ENCODE measurements around the gene PCDHB1.

Gene PCDHB1, protein sequence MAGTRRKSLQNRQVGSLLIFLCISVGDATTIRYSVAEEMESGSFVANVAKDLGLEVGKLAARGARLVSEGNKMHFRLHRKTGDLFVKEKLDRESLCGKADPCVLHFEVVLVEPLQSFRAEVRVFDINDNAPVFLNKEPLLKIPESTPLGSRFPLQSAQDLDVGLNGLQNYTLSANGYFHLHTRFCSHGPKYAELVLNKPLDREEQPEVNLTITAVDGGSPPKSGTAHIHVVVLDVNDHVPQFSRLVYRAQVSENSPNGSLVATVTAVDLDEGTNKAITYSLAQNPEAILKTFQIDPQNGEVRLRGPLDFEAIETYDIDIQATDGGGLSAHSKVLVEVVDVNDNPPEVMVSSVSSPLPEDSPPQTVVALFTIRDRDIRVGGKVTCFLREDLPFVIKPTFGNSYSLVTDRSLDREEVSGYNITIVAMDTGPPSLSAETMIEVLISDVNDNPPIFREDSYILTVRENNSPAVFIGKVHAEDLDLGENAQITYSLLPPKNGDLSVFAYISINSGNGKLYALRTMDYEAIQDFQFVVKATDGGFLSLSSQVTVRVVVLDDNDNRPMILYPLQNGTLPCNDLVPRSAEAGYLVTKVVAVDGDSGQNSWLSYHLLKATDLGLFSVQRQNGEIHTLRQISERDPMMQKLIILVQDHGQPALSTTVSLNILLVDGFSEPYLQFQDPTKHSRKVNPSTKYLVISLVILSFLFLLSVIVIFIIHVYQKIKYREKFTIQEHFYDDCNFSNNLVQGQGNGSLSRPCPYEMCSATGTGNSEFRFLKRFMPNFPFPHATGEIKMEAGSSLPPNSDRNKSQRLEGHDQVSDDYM

DNA sequence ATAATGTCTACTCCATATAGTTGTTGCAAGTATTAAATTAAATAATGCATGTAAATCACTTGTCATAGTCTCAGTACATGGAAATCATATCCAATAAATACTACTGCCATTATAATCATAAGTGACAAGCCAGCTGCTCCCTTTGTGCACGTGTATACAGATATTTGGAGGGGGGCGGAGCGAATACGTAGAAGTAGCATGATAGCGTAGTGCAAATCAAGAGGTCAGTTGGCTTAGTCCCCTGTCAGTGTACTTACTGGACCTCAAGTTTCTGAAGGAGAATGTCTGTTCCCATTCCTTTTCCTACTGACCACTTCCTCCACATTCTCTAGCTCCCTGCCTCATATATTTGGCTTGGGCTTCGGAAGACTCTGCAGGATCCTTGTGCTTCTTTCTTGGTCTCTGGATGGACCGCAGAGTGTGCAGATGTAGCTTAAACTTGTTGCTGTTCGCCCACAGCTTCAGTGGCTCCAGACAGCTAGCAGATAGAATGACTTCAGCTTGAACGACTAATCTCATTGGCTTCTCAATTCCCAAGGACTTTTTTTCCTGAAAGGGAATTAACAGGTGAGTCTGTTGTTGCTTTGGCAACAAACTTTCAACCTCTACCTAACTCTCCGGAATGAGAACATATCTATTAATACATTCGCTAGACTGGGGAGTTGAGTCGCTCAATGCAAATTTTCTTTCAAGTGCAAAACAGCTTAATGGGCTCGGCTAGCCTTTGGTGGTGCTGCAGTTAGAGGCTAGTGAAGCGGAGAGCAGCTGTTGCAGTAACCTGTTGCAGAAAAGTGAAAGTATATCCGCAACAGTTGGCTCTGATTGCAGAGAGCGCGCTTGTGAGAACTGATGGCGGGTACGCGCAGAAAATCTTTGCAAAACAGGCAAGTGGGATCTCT is at the start of gene PCDHB1:
Gene PCDHB1, plus strand, starts transcription at position 753 of the 899 bp plus-strand sequence. Its CDS starts 97 bp downstream, at position 850.
- TF ChIP-seq POLR2A (IDR thresholded peaks at IDR 0.05; ENCODE audit: low read length) (no peak), GATA1 (IDR thresholded peaks at IDR 0.05; ENCODE audit: low read depth, low read length) (no peak)

DNA sequence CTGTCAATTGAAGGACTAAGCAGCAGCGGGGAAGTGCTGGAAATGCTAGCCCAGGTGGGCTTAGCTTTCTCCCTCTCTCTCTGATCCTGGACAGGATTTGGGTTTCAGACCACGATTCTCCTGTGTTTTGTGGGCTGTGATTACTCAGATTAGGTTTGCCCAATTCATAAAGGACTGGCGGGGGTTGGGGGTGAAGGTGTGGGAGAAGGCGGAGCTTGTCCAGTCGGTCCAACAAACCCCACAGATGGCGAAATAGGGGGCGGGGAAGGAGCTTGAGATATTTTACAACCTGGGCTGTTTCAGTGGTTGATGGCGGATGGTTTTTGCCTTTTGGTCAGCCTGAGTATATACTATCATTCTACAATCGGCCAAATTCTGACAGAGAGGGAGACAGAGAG is 49.7 kb upstream of the PCDHB1 start:
- DNase-seq: no peak
- TF ChIP-seq POLR2A (IDR thresholded peaks at IDR 0.05; ENCODE audit: low read length) (no peak), GATA1 (IDR thresholded peaks at IDR 0.05; ENCODE audit: low read depth, low read length) (no peak)

More for the DNA sequence above, at the start of gene PCDHB1:
- no peak for DNase-seq

DNA sequence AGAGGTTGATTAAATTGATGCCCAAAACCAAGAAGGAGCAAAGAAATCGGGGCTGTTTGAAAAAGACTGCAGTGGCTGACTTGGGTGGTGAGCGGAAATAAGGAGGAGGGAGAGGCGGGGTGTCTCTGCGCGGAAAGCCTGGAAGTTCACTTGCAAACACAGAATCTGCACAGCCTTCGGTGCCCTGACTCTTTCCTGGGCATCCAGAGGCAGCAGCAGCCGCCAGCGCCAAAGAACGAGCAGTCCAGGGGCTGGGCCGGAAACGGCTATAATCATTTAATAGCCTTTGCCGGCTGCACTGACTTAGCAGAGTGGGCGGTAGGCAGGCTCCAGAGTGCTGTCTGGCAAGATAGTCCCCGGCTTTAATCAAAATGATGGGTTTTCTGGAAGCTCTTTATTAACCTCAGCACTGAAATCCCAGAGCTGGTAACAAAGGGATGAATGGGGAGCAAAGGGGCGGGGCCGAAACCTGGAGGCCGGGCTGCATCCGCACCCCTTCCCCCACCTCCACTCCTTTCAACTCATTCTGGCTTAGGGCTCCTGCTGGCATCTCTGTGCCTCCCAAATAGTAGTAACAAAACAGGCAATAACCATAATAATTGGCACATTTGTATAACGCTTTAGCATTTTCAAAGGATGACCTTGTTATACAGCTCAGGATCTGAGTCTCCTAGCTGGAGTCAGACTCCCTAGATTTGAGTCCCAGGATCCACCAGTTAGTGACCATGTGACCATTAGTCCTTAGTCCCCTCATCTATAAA is 49.1 kb upstream of the PCDHB1 start:
- no peak for DNase-seq
- TF ChIP-seq POLR2A (IDR thresholded peaks at IDR 0.05; ENCODE audit: low read length) (no peak), GATA1 (IDR thresholded peaks at IDR 0.05; ENCODE audit: low read depth, low read length) (no peak)

DNA sequence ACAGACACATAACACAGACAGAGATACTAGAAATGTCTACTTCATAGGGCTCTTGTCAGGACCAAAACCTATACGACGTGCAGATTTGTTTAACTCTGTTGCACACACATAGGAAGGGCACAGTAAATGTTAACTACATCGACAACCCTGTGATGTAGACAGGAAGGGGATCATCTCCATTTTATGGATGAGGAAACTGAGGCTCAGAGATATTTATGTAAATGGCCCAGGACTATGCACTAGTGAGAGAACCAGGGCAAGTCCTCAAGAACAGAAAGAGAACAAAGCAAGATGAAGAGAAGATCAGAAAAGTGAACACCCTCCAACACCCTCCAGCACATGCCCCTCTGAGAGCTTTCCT is 48.6 kb upstream of the PCDHB1 start:
- TF ChIP-seq GATA1 (IDR thresholded peaks at IDR 0.05; ENCODE audit: low read depth, low read length) (no peak), POLR2A (IDR thresholded peaks at IDR 0.05; ENCODE audit: low read length) (no peak)
- DNase-seq: no peak

DNA sequence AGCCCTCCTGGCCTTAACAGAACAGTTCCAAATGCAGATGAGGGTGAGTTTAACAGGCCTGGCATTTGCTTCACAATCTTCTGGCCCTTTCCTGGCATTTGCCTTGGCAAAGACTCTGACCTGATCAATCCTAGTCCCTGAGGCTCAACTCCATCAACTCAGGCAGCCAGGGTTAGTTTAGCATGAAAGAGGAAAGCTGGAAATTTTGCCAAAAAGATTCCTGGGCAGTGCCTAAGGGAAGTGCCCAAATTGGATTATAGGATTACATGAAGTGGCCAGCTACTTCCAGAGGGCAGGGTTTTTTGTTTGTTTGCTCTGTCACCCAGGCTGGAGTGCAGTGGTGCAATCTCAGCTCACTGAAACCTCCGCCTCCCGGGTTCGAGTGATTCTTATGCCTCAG is 48.1 kb upstream of the PCDHB1 start:
- no peak for DNase-seq
- no peak for TF ChIP-seq GATA1 (IDR thresholded peaks at IDR 0.05; ENCODE audit: low read depth, low read length)

DNA sequence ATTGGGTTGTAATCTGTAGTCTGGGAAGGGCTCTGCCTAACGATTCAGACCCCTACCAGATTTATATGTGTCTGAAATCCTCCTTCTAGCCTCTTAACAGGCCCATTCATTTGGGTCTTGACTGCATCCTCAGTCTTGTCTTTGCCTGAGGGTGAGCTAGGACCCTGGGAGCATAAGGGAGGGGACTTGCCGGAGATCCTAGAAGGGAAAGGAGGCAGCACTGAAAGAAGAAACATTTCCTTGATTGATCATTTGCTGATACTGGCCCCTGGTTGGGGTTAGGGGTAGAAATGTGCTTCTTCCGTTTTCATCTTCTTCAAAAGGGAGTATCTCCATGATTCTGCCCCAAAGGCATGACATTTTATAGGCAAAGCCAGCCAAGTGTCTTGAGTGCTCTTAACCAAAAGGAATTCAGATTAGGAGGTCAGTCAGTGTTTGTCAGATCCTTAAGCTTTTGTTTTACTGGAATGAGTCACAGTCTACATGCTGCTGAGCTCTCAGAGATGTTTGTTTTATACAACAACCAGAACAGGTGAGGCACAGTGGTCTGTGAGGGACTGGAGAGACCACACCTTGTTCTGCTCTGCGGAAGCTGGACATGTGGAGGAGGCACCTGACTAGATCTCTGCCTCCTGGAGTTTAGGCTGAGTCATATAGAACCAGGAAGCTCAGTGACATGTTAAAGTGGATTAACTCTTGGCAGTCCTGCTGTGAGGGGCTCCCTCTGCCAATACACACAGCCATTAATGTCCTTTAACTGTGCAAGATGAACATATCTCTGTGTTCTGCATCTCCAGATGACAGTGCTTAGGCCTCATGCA is 47.2 kb upstream of the PCDHB1 start:
- no peak for DNase-seq
- TF ChIP-seq GATA1 (IDR thresholded peaks at IDR 0.05; ENCODE audit: low read depth, low read length) (no peak), POLR2A (IDR thresholded peaks at IDR 0.05; ENCODE audit: low read length) (no peak)

DNA sequence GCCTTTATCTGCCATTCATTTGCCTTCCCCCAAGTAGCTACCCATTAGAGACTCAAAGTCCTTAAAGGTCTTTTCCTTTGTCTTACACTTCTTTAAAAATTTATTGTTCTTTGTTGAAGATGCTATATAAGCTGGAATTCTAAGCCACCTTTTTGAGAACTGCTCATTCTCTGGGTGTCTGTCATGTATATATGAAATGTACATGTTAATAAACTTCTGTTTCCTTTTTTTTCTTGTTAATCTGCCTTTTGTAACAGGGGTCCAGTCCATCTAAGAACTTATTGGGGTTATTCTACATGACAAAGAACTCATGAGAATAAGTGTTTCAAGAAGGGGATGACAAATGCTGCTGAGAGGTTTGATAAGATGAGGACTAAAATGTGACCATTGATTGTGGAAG is 43.4 kb upstream of the PCDHB1 start:
- TF ChIP-seq GATA1 (IDR thresholded peaks at IDR 0.05; ENCODE audit: low read depth, low read length) (no peak), POLR2A (IDR thresholded peaks at IDR 0.05; ENCODE audit: low read length) (no peak)
- no peak for DNase-seq

DNA sequence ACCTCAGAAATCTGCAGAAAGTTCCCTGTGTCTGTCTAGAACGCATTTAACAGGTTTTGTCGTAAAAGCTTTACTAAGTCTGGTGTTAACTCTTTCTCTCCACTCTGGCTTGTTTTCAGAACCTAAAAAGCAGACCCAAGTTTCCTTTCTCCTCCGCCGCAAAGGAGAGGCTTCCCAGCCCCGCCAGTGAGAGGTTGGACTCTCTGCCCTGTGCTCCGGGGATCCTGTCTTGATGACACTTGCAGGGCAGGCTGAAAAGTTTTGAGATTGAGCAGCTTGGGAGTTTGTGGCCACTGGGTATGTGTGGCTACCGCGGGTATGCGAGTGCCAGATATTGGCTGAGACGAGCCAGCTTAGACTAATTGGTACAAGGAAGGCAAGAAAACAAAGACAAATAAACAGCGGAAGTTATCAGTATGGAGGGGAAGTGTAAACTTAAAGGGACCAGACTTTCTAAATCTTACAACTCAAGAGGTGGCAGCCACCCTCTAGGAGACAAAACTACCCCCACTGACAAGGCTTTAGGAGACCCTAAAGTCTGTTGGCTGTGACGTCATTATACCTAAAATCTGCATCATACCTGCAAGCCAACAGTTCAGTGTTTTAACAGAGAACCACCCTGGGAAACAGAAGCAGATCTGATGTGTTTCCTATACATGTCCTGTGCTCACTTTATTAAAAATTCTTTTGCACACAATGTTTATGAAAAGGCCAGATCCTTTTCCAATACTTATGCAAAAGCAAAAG is 41.0 kb upstream of the PCDHB1 start:
- no peak for TF ChIP-seq GATA1 (IDR thresholded peaks at IDR 0.05; ENCODE audit: low read depth, low read length)
- TF ChIP-seq POLR2A (IDR thresholded peaks at IDR 0.05; ENCODE audit: low read length): no peak
- no peak for DNase-seq

DNA sequence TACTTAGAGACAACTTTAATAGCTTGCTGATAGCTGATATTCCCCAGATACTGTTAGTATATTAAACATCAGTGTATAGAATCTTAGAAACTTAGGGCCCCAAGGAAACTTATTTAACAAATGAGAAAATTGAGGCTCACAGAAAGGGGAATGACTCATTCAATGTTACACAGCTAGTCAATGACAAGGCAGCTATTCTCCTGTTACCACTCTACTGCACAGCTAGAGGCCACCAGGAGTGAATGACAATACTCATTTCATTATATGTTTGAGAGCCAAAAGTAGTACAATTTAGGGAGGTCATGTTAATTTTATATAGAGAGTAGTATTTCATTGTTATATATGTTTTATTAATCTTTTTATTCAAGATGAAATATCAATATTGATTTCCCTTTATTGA is 33.2 kb upstream of the PCDHB1 start:
- no peak for DNase-seq
- TF ChIP-seq GATA1 (IDR thresholded peaks at IDR 0.05; ENCODE audit: low read depth, low read length) (no peak), POLR2A (IDR thresholded peaks at IDR 0.05; ENCODE audit: low read length) (no peak)

DNA sequence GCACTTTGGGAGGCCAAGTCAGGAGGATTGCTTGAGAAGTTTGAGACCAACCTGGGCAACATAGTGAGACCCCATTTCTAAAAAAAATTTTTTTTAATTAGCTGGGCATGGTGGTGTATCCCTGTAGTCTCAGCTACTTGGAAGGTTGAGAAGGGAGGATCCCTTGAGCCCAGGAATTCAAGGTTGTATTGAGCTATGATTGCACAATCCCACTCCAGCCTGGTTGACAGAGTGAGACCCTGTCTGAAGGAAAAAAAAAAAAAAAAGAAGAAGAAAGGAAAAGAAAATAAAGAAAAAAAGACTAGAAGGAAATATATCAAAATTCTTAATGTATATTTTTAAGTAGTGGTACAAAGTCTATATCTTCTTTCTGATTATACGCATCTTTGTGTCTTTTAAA is 28.8 kb upstream of the PCDHB1 start:
- TF ChIP-seq POLR2A (IDR thresholded peaks at IDR 0.05; ENCODE audit: low read length) (no peak), GATA1 (IDR thresholded peaks at IDR 0.05; ENCODE audit: low read depth, low read length) (no peak)
- no peak for DNase-seq

DNA sequence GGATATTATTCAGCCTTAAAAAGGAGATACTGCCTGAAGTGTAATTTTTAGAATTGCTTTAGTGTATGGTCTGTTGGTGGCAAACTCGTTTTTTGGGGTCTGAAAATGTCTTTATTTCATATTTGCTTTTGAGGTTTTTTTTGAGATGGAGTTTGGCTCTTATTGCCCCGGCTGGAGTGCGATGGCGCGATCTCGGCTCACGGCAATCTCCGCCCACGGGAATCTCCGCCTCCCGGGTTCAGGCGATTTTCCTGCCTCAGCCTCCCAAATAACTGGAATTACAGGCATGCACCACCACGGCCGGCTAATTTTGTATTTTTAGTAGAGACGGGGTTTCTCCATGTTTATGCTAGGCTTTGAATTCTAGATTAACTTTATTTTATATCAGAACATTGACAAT is 20.2 kb upstream of the PCDHB1 start:
- TF ChIP-seq POLR2A (IDR thresholded peaks at IDR 0.05; ENCODE audit: low read length) (no peak), GATA1 (IDR thresholded peaks at IDR 0.05; ENCODE audit: low read depth, low read length) (no peak)
- no peak for DNase-seq

DNA sequence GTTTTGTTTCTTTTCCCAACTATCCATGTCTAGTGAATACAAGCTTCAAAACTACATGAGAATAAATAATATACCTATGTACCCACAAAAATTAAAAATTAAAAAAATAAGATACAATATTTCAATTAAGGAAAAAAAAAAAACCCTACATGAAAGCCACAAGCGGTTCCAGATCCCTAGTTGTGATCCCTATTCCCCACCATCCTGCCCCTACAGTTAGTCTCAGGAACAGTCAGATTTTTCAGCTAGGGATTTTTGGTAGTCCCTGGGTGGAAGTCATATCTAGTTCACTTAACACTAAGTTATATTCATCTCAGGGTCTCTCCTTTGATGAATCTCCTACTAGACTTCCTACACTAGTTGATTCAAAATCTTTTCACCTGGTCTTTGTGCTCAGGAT is 18.5 kb upstream of the PCDHB1 start:
- no peak for DNase-seq
- TF ChIP-seq GATA1 (IDR thresholded peaks at IDR 0.05; ENCODE audit: low read depth, low read length) (no peak), POLR2A (IDR thresholded peaks at IDR 0.05; ENCODE audit: low read length) (no peak)
